Lower leg skin (tissue), 4 donors: ENCODE results near the gene CNTFR. TPM values are rescaled to one million over a fixed set of nuclear protein-coding genes. Genes with fewer than 3 reads are reported as not detected.

Source experiments
- DNase-seq, 2 donors: peaks; one replicate each; pipeline ENCODE4 v3.0.0-alpha.2; 2019; ENCODE audit warnings: low spot score in 2 of 2
- H3K4me3 ChIP-seq: fragments of 200-600 bp; sonication (generic); 2 replicates; pipeline ENCODE4 v1.5.1; 2017; ENCODE audit warnings: mild to moderate bottlenecking, low read depth; ENCODE audit not compliant: poor library complexity, severe bottlenecking
- CTCF ChIP-seq, 3 donors: fragments of 450-650 bp; IDR thresholded peaks; one replicate each; pipeline ENCODE4 v1.5.1; 2016; ENCODE audit warnings: antibody characterized with exemption in 3 of 3, mild to moderate bottlenecking in 3 of 3, moderate library complexity in 2 of 3
- POLR2A ChIP-seq, 2 donors: fragments of 450-650 bp; IDR thresholded peaks; one replicate each; pipeline ENCODE4 v1.6.1; 2016 to 2017; ENCODE audit warnings: antibody characterized with exemption in 2 of 2, mild to moderate bottlenecking in 1 of 2, moderate library complexity in 1 of 2
- WGBS, 2 donors: methylation state at CpG; one replicate each; pipeline ENCODE4 v1.1.5; 2018; 5-methylcytosine and 5-hydroxymethylcytosine counted together
- intact Hi-C: fragments of 100-400 bp; cut with DNase I; formaldehyde crosslinking; loops from one replicate; pipeline ENCODE4 v1.15.0; 2023; ENCODE audit warnings: low total_unique reads
- total RNA-seq, 4 donors: library from RNA; depleted of rRNA; stranded (reverse); fragments of >200 nt; gene quantifications; one replicate each; pipeline ENCODE4 v1.1.0, GENCODE V29; 2016

Gene CNTFR
- total RNA-seq, 4 donors from 2014 or later: 2.5 to 13.4 (median 3.9) TPM

DNA sequence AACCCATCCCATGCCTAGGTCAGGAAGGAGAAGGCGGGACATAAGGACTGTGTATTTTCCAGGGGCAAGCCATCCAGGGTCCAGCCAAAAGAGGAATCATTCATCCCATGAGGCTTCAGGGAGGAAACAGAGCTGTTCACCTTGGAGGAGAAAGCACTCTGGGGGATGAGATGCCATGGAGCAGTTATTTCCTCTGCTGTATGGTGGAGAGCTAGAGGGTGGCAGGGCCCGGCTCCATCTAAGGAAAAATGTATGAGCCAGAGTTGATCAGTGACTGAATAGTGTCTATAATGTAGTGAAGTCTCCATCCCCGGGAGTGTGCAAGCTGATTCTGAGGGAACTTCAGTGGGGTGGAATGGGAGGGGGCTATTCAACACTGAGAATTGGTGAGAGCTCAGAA is 74.7 kb downstream of the CNTFR start:
- 91 to 93% methylated on average over 3 of the region's 3 CpGs for WGBS, 2 donors
- intact Hi-C loops: no loop called here
- DNase-seq: no peak
- TF ChIP-seq CTCF (IDR thresholded peaks at IDR 0.05) (no peak), POLR2A (IDR thresholded peaks at IDR 0.05) (no peak)
- no peak overlapping the region for H3K4me3 ChIP-seq

GRCh38 chr9:34514401-34514800 is 75.1 kb downstream of the CNTFR start:
- no peak for TF ChIP-seq CTCF (IDR thresholded peaks at IDR 0.05)
- no peak for TF ChIP-seq POLR2A (IDR thresholded peaks at IDR 0.05)
- 89 to 96% methylated on average over 7 to 8 of the region's 8 CpGs for WGBS, 2 donors
- intact Hi-C loops: no loop called here
- no peak for DNase-seq
- no peak overlapping the region for H3K4me3 ChIP-seq

GRCh38 chr9:34513567-34514214 is 75.8 kb downstream of the CNTFR start:
- WGBS, 2 donors: 68 to 77% methylated on average over 2 of the region's 2 CpGs
- intact Hi-C loops: no loop called here
- H3K4me3 ChIP-seq: no peak overlapping the region
- TF ChIP-seq POLR2A (IDR thresholded peaks at IDR 0.05): no peak
- TF ChIP-seq CTCF (IDR thresholded peaks at IDR 0.05): no peak
- peak in 1 of 2 donors; percentile 84 for DNase-seq

DNA sequence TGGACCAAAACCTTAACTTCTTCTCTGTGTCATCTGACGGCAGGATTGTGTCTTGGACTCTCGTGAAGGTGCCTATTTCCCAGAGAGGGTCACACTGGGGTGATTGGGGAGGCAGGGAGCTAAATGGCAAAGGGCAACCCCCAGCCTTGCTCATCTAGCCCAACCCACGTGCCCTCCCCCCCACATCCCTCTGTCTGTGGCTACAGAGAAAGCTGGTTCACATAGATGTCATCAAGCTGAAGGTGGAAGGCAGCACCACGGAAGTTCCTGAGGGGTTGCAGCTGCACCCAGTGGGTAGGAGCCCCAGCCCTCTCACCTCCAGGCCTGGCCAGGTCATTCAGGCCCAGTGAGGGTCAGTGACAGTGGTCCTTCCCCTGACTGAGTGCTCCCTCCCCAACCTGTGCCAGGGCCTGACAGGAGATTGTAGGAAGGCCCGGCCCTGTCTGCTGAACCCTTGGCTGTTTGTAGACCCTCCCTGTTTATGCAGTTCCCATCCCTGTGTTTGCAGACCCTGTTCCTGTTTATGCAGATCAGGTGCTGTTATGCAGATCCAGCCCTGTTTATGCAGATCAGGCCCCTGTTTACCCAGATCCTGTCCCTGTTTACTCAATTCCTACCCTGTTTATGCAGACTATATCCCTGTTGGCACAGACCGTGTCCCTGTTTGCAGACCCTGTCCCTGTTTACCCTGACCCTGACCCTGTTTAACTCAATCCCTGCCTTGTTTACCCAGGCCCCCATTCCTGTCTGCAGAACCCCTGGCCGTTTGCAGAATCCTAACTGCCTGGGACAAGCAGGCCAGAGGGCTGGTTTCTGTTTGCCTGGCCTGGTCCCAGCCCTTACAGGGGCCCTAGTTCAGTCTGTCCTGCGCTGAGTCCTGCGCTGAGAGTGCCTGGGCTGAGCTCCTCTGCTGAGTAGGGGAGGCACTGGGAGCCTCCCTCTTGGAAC is 77.1 kb downstream of the CNTFR start:
- H3K4me3 ChIP-seq: no peak overlapping the region
- intact Hi-C loops: no loop called here
- peak in 1 of 2 donors; percentile 72 for DNase-seq
- TF ChIP-seq CTCF (IDR thresholded peaks at IDR 0.05): no peak
- TF ChIP-seq POLR2A (IDR thresholded peaks at IDR 0.05): no peak
- WGBS, 2 donors: 61 to 73% methylated on average over 9 of the region's 9 CpGs

DNA sequence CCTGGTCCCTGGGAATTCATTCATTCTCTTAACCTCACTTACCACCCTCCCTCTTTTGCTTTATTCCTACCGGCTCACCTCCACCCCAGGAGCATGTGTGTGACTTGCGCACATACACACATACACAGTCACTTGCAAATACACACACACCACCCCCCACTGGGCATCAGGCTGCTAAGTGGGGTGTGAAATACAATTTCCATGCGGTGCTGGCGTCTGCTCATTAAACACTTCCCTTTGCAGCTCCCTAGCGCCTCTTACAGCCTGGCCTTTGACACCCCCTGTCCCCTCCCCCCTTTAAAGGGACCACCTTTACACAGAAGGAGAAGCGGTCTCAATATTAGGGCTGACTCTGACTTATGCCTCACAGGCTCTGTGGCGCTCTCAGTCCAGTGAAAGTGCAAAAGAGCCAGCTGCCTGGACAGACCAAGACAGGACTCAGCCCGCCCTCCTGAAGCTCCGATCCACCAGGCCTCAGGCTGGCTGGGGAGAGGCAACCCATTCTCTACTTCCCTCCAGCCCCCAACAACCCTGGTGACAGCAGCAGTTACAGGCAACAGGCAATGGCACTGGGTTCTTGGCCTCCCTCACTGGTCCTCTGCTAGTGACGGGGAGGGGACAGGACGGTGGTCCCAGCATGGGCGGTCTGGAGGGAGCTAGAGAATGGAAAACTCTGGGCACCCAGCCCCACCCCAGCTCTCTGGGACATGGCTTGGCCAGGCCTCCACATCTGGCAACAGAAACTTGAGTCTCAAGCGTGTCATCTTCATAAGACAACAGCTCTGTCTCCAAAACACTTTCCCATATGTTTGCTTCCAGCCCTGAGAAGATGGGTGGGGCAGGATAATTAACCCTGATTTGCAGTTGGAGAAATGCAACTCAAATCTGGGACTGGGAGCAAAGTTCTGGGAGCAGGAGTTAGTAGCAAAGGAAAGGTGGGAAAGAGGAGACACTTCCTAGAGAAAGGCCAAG is 78.7 kb downstream of the CNTFR start:
- TF ChIP-seq POLR2A (IDR thresholded peaks at IDR 0.05) (no peak), CTCF (IDR thresholded peaks at IDR 0.05) (no peak)
- H3K4me3 ChIP-seq: no peak overlapping the region
- peak in 1 of 2 donors; percentile 82 for DNase-seq
- 57 to 64% methylated on average over 13 of the region's 13 CpGs for WGBS, 2 donors
- intact Hi-C loops: no loop called here
